Hepatocyte (in vitro differentiated cells): Measurements from ENCODE around the gene ATP5MG. TPM values are rescaled to one million over a fixed set of nuclear protein-coding genes. Genes with fewer than 3 reads are reported as not detected.

Source experiments
- DNase-seq: peaks from one replicate; pipeline ENCODE4 v3.0.0-alpha.2; 2016; ENCODE audit warnings: low spot score
- H2AFZ ChIP-seq: fragments of 200-600 bp; sonication (generic); 2 replicates; pipeline ENCODE4 v1.6.0; 2016; ENCODE audit warnings: antibody characterized with exemption, mild to moderate bottlenecking
- H3K27ac ChIP-seq: fragments of 200-600 bp; sonication (generic); 2 replicates; pipeline ENCODE4 v1.5.1; 2016; ENCODE audit warnings: mild to moderate bottlenecking
- H3K27me3 ChIP-seq: fragments of 200-600 bp; sonication (generic); 2 replicates; pipeline ENCODE4 v1.6.1; 2016
- H3K36me3 ChIP-seq: fragments of 200-600 bp; sonication (generic); replicated peaks from 2 replicates; pipeline ENCODE4 v1.5.1; 2016; ENCODE audit warnings: low read depth; ENCODE audit not compliant: insufficient read depth
- H3K4me1 ChIP-seq: fragments of 200-600 bp; sonication (generic); 2 replicates; pipeline ENCODE4 v1.5.1; 2016; ENCODE audit warnings: mild to moderate bottlenecking, moderate library complexity; ENCODE audit not compliant: insufficient read depth
- H3K4me2 ChIP-seq: fragments of 200-600 bp; sonication (generic); 2 replicates; pipeline ENCODE4 v1.6.0; 2016
- H3K4me3 ChIP-seq: fragments of 200-600 bp; sonication (generic); 2 replicates; pipeline ENCODE4 v1.5.1; 2016; ENCODE audit warnings: mild to moderate bottlenecking
- H3K79me2 ChIP-seq: fragments of 200-600 bp; sonication (generic); 2 replicates; pipeline ENCODE4 v1.6.0; 2017; ENCODE audit warnings: mild to moderate bottlenecking
- H3K9me2 ChIP-seq: fragments of 200-600 bp; sonication (generic); replicated peaks from 2 replicates; pipeline ENCODE4 v1.6.0; 2017; ENCODE audit warnings: mild to moderate bottlenecking; ENCODE audit not compliant: insufficient read depth
- H3K9me3 ChIP-seq: fragments of 200-600 bp; sonication (generic); 2 replicates; pipeline ENCODE4 v1.5.1; 2016; ENCODE audit warnings: low read depth, mild to moderate bottlenecking
- H4K20me1 ChIP-seq: fragments of 200-600 bp; sonication (generic); 2 replicates; pipeline ENCODE4 v1.6.0; 2016; ENCODE audit warnings: mild to moderate bottlenecking; ENCODE audit not compliant: insufficient read depth, poor library complexity, severe bottlenecking
- EZH2 ChIP-seq: fragments of 200-600 bp; sonication (generic); IDR thresholded peaks from 2 replicates; pipeline ENCODE4 v1.6.1; 2016; ENCODE audit warnings: antibody characterized with exemption, mild to moderate bottlenecking, borderline replicate concordance
- EZH2phosphoT487 ChIP-seq: fragments of 200-600 bp; sonication (generic); IDR thresholded peaks from one replicate; pipeline ENCODE4 v1.6.1; 2018; ENCODE audit warnings: antibody characterized with exemption, mild to moderate bottlenecking, low read depth, moderate library complexity; ENCODE audit not compliant: unreplicated experiment, severe bottlenecking
- WGBS: methylation state at CpG from one replicate; pipeline ENCODE4 v1.1.6; 2016; ENCODE audit warnings: low lambda C conversion rate; ENCODE audit errors: missing lambda C conversion rate; 5-methylcytosine and 5-hydroxymethylcytosine counted together
- polyA plus RNA-seq: library from polyadenylated mRNA; unstranded; fragments of >200 nt; fragmentation: Nextera tagmentation; extraction: Ambion mirVana; gene quantifications from 2 replicates; pipeline ENCODE4 v1.2.1, GENCODE V29; 2016
- total RNA-seq: library from RNA; depleted of rRNA; stranded (reverse); fragments of >200 nt; gene quantifications from 2 replicates; pipeline ENCODE4 v1.2.3, GENCODE V29; 2014
- TF ChIP-seq, protein P1 (sequence below): fragments of 200-600 bp; sonication (generic); IDR thresholded peaks from 2 replicates; pipeline ENCODE4 v1.5.1; 2016; ENCODE audit warnings: antibody characterized with exemption, mild to moderate bottlenecking; ENCODE audit not compliant: poor library complexity

The ATP5MG gene
- total RNA-seq: 64.7 and 68.1 TPM in 2 replicates
- 431 and 471 TPM in 2 replicates for polyA plus RNA-seq

- no peaks in the 10 kb centered on the region for H3K9me3 ChIP-seq
- H3K27ac ChIP-seq: peak within 1 kb of the TSS; percentile 91
- H3K27me3 ChIP-seq: no peaks in the 10 kb centered on the region
- H3K4me3 ChIP-seq: peak within 1 kb of the TSS; percentile 79
- H3K79me2 ChIP-seq: peaks cover 48% of the 10 kb centered on the region
- DNase-seq: peak; percentile 96
- no peaks in the 10 kb centered on the region for H3K9me2 ChIP-seq
- H3K4me1 ChIP-seq: peaks cover 11% of the 10 kb centered on the region
- TF ChIP-seq, protein P1, sequence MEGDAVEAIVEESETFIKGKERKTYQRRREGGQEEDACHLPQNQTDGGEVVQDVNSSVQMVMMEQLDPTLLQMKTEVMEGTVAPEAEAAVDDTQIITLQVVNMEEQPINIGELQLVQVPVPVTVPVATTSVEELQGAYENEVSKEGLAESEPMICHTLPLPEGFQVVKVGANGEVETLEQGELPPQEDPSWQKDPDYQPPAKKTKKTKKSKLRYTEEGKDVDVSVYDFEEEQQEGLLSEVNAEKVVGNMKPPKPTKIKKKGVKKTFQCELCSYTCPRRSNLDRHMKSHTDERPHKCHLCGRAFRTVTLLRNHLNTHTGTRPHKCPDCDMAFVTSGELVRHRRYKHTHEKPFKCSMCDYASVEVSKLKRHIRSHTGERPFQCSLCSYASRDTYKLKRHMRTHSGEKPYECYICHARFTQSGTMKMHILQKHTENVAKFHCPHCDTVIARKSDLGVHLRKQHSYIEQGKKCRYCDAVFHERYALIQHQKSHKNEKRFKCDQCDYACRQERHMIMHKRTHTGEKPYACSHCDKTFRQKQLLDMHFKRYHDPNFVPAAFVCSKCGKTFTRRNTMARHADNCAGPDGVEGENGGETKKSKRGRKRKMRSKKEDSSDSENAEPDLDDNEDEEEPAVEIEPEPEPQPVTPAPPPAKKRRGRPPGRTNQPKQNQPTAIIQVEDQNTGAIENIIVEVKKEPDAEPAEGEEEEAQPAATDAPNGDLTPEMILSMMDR: no peak
- under 1% methylated on average over 48 of the region's 51 CpGs for WGBS
- peaks cover 30% of the 10 kb centered on the region for H4K20me1 ChIP-seq
- H3K4me2 ChIP-seq: peak within 1 kb of the TSS; percentile 69
- peak within 1 kb of the TSS; percentile 55 for H2AFZ ChIP-seq
- no peaks in the 10 kb centered on the region for H3K36me3 ChIP-seq
Observed at GRCh38 chr11:118401151-118401879, at the start of gene ATP5MG. TSS of gene ATP5MG (plus strand) at chr11:118401606. CDS start at chr11:118401666, 60 bp downstream.

DNA sequence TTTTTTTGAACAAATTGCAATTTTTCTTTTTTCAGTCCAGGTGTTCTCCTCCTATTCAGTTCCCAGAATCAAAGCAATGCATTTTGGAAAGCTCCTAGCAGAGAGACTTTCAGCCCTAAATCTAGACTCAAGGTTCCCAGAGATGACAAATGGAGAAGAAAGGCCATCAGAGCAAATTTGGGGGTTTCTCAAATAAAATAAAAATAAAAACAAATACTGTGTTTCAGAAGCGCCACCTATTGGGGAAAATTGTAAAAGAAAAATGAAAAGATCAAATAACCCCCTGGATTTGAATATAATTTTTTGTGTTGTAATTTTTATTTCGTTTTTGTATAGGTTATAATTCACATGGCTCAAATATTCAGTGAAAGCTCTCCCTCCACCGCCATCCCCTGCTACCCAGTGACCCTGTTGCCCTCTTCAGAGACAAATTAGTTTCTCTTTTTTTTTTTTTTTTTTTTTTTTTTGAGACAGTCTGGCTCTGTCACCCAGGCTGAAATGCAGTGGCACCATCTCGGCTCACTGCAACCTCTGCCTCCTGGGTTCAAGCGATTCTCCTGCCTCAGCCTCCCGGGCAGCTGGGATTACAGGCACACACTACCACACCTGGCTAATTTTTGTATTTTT lies 48.2 kb upstream of the ATP5MG start:
- Histone ChIP-seq H3K27me3 (peaks cover 13% of the 10 kb centered on the region), H3K27ac (no peak overlapping the region), H2AFZ (no peak overlapping the region), H3K4me2 (no peak overlapping the region), H3K9me2 (no peaks in the 10 kb centered on the region), H3K79me2 (no peaks in the 10 kb centered on the region), H3K4me1 (no peaks in the 10 kb centered on the region), H3K4me3 (no peak overlapping the region), H3K9me3 (no peaks in the 10 kb centered on the region), H4K20me1 (no peaks in the 10 kb centered on the region), H3K36me3 (no peaks in the 10 kb centered on the region)
- peak; percentile 34 for DNase-seq
- 11% methylated on average over 6 of the region's 6 CpGs for WGBS
- TF ChIP-seq, protein P1: peak; percentile 79
- no peak for TF ChIP-seq EZH2
- no peak for TF ChIP-seq EZH2phosphoT487

DNA sequence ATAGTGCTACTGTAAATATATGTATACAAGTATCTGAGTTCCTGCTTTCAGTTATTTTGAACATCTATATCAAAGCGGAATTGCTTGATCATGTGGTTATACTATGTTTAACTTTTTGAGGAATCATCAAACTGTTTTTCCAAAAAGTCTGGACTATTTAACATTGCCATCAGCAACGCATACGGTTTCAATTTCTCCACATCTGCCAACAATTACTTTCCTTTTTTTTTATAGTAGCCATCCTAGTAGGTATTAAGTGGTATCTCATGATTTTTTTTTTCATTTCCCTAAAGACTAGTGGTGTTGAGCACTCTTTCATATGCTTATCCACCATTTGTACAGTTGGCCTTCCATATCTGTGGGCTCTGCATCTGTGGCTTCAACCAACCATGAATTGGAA lies 43.3 kb upstream of the ATP5MG start:
- Histone ChIP-seq H3K4me2 (no peak overlapping the region), H3K27me3 (no peaks in the 10 kb centered on the region), H2AFZ (no peak overlapping the region), H3K9me3 (no peaks in the 10 kb centered on the region), H3K27ac (no peak overlapping the region), H3K4me1 (no peaks in the 10 kb centered on the region), H3K36me3 (no peaks in the 10 kb centered on the region), H3K9me2 (no peaks in the 10 kb centered on the region), H3K4me3 (no peak overlapping the region), H4K20me1 (no peaks in the 10 kb centered on the region), H3K79me2 (peaks cover 35% of the 10 kb centered on the region)
- TF ChIP-seq, protein P1: no peak
- TF ChIP-seq EZH2 (no peak), EZH2phosphoT487 (no peak)
- WGBS: 51% methylated on average over 3 of the region's 3 CpGs
- no peak for DNase-seq
